Measurements from ENCODE around the gene FHIT. TPM values are rescaled to one million over a fixed set of nuclear protein-coding genes. Genes with fewer than 3 reads are reported as not detected.

Gene FHIT
- total and polyA plus RNA-seq, 4 donors: 2.6 to 21.3 (median 8.7) TPM

- no peak for DNase-seq
- H3K4me3 ChIP-seq: no peak overlapping the region
- no peak for TF ChIP-seq CTCF (IDR thresholded peaks at IDR 0.05; ENCODE audit: control extremely low read depth, extremely low read depth)
- WGBS, 2 donors: 93 to 98% methylated on average over 3 of the region's 3 CpGs
- H3K27me3 ChIP-seq (ENCODE audit: control insufficient read depth in 3 of 3, insufficient read depth in 3 of 3, low read length in 2 of 3): no peaks in the 10 kb centered on the region
- H3K27ac ChIP-seq (ENCODE audit: low read depth in 1 of 2, low read length in 1 of 2): no peak overlapping the region
- no peaks in the 10 kb centered on the region for H3K36me3 ChIP-seq (ENCODE audit: control insufficient read depth in 4 of 4, insufficient read depth in 4 of 4, low read length in 4 of 4)
- H3K4me1 ChIP-seq (ENCODE audit: control insufficient read depth in 5 of 5, insufficient read depth in 5 of 5, low read length in 5 of 5): no peaks in the 10 kb centered on the region
- peaks cover 0 to 14% (median 0%) of the 10 kb centered on the region in 4 donors for H3K9me3 ChIP-seq (ENCODE audit: control insufficient read depth in 4 of 4, insufficient read depth in 3 of 4, low read length in 3 of 4)
- ATAC-seq (ENCODE audit: insufficient read depth, low FRiP score): no peak
- H3K9ac ChIP-seq (ENCODE audit: insufficient read depth in 1 of 2, low read length in 2 of 2): no peak overlapping the region
Observed at GRCh38 chr3:60517134-60517533, 734.1 kb downstream of the FHIT start.

GRCh38 chr3:60514866-60515265 lies 736.4 kb downstream of the FHIT start:
- Histone ChIP-seq H3K9me3 (ENCODE audit: control insufficient read depth in 4 of 4, insufficient read depth in 3 of 4, low read length in 3 of 4) (peaks cover 0 to 14% (median 1%) of the 10 kb centered on the region in 4 donors), H3K27me3 (ENCODE audit: control insufficient read depth in 3 of 3, insufficient read depth in 3 of 3, low read length in 2 of 3) (no peaks in the 10 kb centered on the region), H3K9ac (ENCODE audit: insufficient read depth in 1 of 2, low read length in 2 of 2) (no peak overlapping the region), H3K4me1 (ENCODE audit: control insufficient read depth in 5 of 5, insufficient read depth in 5 of 5, low read length in 5 of 5) (no peaks in the 10 kb centered on the region), H3K4me3 (no peak overlapping the region), H3K27ac (ENCODE audit: low read depth in 1 of 2, low read length in 1 of 2) (no peak overlapping the region), H3K36me3 (ENCODE audit: control insufficient read depth in 4 of 4, insufficient read depth in 4 of 4, low read length in 4 of 4) (no peaks in the 10 kb centered on the region)
- whole genome bisulfite sequencing, 2 donors: 69 to 82% methylated on average over 8 of the region's 8 CpGs
- TF ChIP-seq CTCF (IDR thresholded peaks at IDR 0.05; ENCODE audit: control extremely low read depth, extremely low read depth): no peak
- DNase-seq (peak; percentile 25 to 47 (median 47)), ATAC-seq (ENCODE audit: insufficient read depth, low FRiP score) (no peak)

- TF ChIP-seq CTCF (IDR thresholded peaks at IDR 0.05; ENCODE audit: control extremely low read depth, extremely low read depth): no peak
- no peak for ATAC-seq (ENCODE audit: insufficient read depth, low FRiP score)
- Histone ChIP-seq H3K4me1 (ENCODE audit: control insufficient read depth in 5 of 5, insufficient read depth in 5 of 5, low read length in 5 of 5) (no peaks in the 10 kb centered on the region), H3K27ac (ENCODE audit: low read depth in 1 of 2, low read length in 1 of 2) (no peak overlapping the region), H3K9me3 (ENCODE audit: control insufficient read depth in 4 of 4, insufficient read depth in 3 of 4, low read length in 3 of 4) (peaks cover 0 to 14% (median 1%) of the 10 kb centered on the region in 4 donors), H3K4me3 (no peak overlapping the region), H3K9ac (ENCODE audit: insufficient read depth in 1 of 2, low read length in 2 of 2) (no peak overlapping the region), H3K36me3 (ENCODE audit: control insufficient read depth in 4 of 4, insufficient read depth in 4 of 4, low read length in 4 of 4) (no peaks in the 10 kb centered on the region), H3K27me3 (ENCODE audit: control insufficient read depth in 3 of 3, insufficient read depth in 3 of 3, low read length in 2 of 3) (no peaks in the 10 kb centered on the region)
- DNase-seq: no peak
- WGBS, 2 donors: 85 to 87% methylated on average over 9 of the region's 9 CpGs
Observed at GRCh38 chr3:60514085-60514649, 737.1 kb downstream of the FHIT start.

- H3K27ac ChIP-seq (ENCODE audit: low read depth in 1 of 2, low read length in 1 of 2): no peak overlapping the region
- no peaks in the 10 kb centered on the region for H3K27me3 ChIP-seq (ENCODE audit: control insufficient read depth in 3 of 3, insufficient read depth in 3 of 3, low read length in 2 of 3)
- H3K9ac ChIP-seq (ENCODE audit: insufficient read depth in 1 of 2, low read length in 2 of 2): no peak overlapping the region
- H3K36me3 ChIP-seq (ENCODE audit: control insufficient read depth in 4 of 4, insufficient read depth in 4 of 4, low read length in 4 of 4): no peaks in the 10 kb centered on the region
- TF ChIP-seq CTCF (IDR thresholded peaks at IDR 0.05; ENCODE audit: control extremely low read depth, extremely low read depth): no peak
- ATAC-seq (ENCODE audit: insufficient read depth, low FRiP score): no peak
- no peak overlapping the region for H3K4me3 ChIP-seq
- no peak for DNase-seq
- peaks cover 0 to 14% (median 1%) of the 10 kb centered on the region in 4 donors for H3K9me3 ChIP-seq (ENCODE audit: control insufficient read depth in 4 of 4, insufficient read depth in 3 of 4, low read length in 3 of 4)
- no peaks in the 10 kb centered on the region for H3K4me1 ChIP-seq (ENCODE audit: control insufficient read depth in 5 of 5, insufficient read depth in 5 of 5, low read length in 5 of 5)
Observed at GRCh38 chr3:60513241-60513640, 738.0 kb downstream of the FHIT start.

Data from lung (tissue), 12 donors.